ENCODE measurements around the gene KCNH5. TPM values are rescaled to one million over a fixed set of nuclear protein-coding genes. Genes with fewer than 3 reads are reported as not detected.

KCNH5 gene
- total and polyA plus RNA-seq, 4 donors = not detected

- TF ChIP-seq, protein P1, sequence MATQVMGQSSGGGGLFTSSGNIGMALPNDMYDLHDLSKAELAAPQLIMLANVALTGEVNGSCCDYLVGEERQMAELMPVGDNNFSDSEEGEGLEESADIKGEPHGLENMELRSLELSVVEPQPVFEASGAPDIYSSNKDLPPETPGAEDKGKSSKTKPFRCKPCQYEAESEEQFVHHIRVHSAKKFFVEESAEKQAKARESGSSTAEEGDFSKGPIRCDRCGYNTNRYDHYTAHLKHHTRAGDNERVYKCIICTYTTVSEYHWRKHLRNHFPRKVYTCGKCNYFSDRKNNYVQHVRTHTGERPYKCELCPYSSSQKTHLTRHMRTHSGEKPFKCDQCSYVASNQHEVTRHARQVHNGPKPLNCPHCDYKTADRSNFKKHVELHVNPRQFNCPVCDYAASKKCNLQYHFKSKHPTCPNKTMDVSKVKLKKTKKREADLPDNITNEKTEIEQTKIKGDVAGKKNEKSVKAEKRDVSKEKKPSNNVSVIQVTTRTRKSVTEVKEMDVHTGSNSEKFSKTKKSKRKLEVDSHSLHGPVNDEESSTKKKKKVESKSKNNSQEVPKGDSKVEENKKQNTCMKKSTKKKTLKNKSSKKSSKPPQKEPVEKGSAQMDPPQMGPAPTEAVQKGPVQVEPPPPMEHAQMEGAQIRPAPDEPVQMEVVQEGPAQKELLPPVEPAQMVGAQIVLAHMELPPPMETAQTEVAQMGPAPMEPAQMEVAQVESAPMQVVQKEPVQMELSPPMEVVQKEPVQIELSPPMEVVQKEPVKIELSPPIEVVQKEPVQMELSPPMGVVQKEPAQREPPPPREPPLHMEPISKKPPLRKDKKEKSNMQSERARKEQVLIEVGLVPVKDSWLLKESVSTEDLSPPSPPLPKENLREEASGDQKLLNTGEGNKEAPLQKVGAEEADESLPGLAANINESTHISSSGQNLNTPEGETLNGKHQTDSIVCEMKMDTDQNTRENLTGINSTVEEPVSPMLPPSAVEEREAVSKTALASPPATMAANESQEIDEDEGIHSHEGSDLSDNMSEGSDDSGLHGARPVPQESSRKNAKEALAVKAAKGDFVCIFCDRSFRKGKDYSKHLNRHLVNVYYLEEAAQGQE (IDR thresholded peaks at IDR 0.05) = no peak
- TF ChIP-seq GABPA (IDR thresholded peaks at IDR 0.05 in 1 of 2, conservative IDR thresholded peaks at IDR 0.05 in 1 of 2) = no peak
- no peak for TF ChIP-seq RAD21 (IDR thresholded peaks at IDR 0.05)
- TF ChIP-seq EGR1 (IDR thresholded peaks at IDR 0.05; ENCODE audit: low read depth in 2 of 2) = no peak
- TF ChIP-seq, protein P2, sequence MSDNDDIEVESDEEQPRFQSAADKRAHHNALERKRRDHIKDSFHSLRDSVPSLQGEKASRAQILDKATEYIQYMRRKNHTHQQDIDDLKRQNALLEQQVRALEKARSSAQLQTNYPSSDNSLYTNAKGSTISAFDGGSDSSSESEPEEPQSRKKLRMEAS (IDR thresholded peaks at IDR 0.05) = no peak
- no peak for TF ChIP-seq HNF4G (IDR thresholded peaks at IDR 0.05)
These were observed 33.6 kb downstream of the KCNH5 start (continued) for GRCh38 chr14:63011623-63012022.

DNA sequence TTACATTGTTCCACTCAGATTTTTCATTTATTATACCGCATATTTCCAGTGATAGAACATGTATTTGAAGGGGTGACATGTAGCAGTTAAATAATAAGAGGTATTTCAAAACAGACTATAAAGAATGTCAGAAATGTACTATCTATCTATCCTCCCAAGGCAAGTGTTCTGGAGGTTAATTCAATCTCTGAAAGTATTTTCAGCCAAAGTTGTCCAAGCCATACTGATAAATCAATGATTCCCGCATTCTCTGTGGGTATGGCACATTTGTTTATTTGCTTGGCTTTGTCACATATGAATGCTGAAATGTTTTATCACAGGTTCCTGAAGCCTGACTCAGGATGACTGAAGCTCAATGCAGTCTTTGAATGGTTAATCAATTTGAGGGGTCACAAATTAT lies 35.8 kb downstream of the KCNH5 start:
- H3K27ac ChIP-seq (ENCODE audit: low read depth in 1 of 2, low read length in 2 of 2) = no peak overlapping the region
- H3K36me3 ChIP-seq (ENCODE audit: control insufficient read depth in 4 of 4, insufficient read depth in 3 of 4, low read depth in 1 of 4, low read length in 3 of 4) = no peaks in the 10 kb centered on the region
- peaks cover 0 to 3% (median under 1%) of the 10 kb centered on the region in 4 donors for H3K9me3 ChIP-seq (ENCODE audit: control insufficient read depth in 4 of 4, low read length in 3 of 4)
- H3K4me1 ChIP-seq (ENCODE audit: control insufficient read depth in 4 of 4, insufficient read depth in 4 of 4, low read length in 3 of 4) = no peaks in the 10 kb centered on the region
- H3K27me3 ChIP-seq (ENCODE audit: control insufficient read depth in 4 of 4, insufficient read depth in 4 of 4, low read length in 3 of 4) = peaks cover 0 to 6% (median 0%) of the 10 kb centered on the region in 4 donors
- H3K9ac ChIP-seq (ENCODE audit: low read depth in 1 of 2, low read length in 2 of 2) = no peak overlapping the region
- DNase-seq (ENCODE audit: low spot score) = no peak
- no peak for TF ChIP-seq YY1 (IDR thresholded peaks at IDR 0.05)
- TF ChIP-seq, protein P3, sequence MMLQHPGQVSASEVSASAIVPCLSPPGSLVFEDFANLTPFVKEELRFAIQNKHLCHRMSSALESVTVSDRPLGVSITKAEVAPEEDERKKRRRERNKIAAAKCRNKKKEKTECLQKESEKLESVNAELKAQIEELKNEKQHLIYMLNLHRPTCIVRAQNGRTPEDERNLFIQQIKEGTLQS (IDR thresholded peaks at IDR 0.05) = no peak
- no peak for TF ChIP-seq FOXA1 (IDR thresholded peaks at IDR 0.05)
- TF ChIP-seq RXRA (IDR thresholded peaks at IDR 0.05) = no peak
- no peak for TF ChIP-seq HNF4G (IDR thresholded peaks at IDR 0.05)
- no peak for TF ChIP-seq GABPA (IDR thresholded peaks at IDR 0.05 in 1 of 2, conservative IDR thresholded peaks at IDR 0.05 in 1 of 2)
- TF ChIP-seq EGR1 (IDR thresholded peaks at IDR 0.05; ENCODE audit: low read depth in 2 of 2) = no peak
- no peak for TF ChIP-seq ZBTB33 (IDR thresholded peaks at IDR 0.05)
- no peak for TF ChIP-seq RAD21 (IDR thresholded peaks at IDR 0.05)
- TF ChIP-seq, protein P2 (IDR thresholded peaks at IDR 0.05) = no peak
- TF ChIP-seq FOXA2 (IDR thresholded peaks at IDR 0.05) = no peak
- TF ChIP-seq, protein P4, sequence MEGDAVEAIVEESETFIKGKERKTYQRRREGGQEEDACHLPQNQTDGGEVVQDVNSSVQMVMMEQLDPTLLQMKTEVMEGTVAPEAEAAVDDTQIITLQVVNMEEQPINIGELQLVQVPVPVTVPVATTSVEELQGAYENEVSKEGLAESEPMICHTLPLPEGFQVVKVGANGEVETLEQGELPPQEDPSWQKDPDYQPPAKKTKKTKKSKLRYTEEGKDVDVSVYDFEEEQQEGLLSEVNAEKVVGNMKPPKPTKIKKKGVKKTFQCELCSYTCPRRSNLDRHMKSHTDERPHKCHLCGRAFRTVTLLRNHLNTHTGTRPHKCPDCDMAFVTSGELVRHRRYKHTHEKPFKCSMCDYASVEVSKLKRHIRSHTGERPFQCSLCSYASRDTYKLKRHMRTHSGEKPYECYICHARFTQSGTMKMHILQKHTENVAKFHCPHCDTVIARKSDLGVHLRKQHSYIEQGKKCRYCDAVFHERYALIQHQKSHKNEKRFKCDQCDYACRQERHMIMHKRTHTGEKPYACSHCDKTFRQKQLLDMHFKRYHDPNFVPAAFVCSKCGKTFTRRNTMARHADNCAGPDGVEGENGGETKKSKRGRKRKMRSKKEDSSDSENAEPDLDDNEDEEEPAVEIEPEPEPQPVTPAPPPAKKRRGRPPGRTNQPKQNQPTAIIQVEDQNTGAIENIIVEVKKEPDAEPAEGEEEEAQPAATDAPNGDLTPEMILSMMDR (IDR thresholded peaks at IDR 0.05; ENCODE audit: low read depth, low read length, missing input control) = no peak
- no peak for TF ChIP-seq JUND (IDR thresholded peaks at IDR 0.05)
- no peak for TF ChIP-seq SP1 (IDR thresholded peaks at IDR 0.05)
- no peak for TF ChIP-seq NR2F2 (IDR thresholded peaks at IDR 0.05)
- TF ChIP-seq, protein P1 (IDR thresholded peaks at IDR 0.05) = no peak
- no peak for TF ChIP-seq TAF1 (conservative IDR thresholded peaks at IDR 0.05)
- TF ChIP-seq HNF4A (conservative IDR thresholded peaks at IDR 0.05) = no peak
- 79% methylated on average over 2 of the region's 2 CpGs for WGBS
- H3K4me3 ChIP-seq (ENCODE audit: low read depth in 1 of 3, low read length in 3 of 3) = no peak overlapping the region

Measured in liver (tissue), 9 donors.